SK-N-SH treated with all-trans-retinoic acid at 6 μM for 48 hours (cell line): ENCODE results near the gene NOS3.

Experiments used
- CREB5 ChIP-seq: fragments of 250-450 bp; sonication (Bioruptor Pico); IDR thresholded peaks from 2 replicates; pipeline ENCODE4 v1.5.1; 2020; ENCODE audit warnings: low read depth, mild to moderate bottlenecking, moderate library complexity
- ZNF70 ChIP-seq: fragments of 450-650 bp; formaldehyde crosslinking; IDR thresholded peaks from 2 replicates; pipeline ENCODE4 v1.5.0; 2020; ENCODE audit warnings: mild to moderate bottlenecking, moderate library complexity
- TF ChIP-seq, protein P1 (sequence below): fragments of 250-450 bp; sonication (Bioruptor Pico); IDR thresholded peaks from 2 replicates; pipeline ENCODE4 v1.8.0; 2020; ENCODE audit warnings: mild to moderate bottlenecking, moderate library complexity, borderline replicate concordance

- TF ChIP-seq, protein P1, sequence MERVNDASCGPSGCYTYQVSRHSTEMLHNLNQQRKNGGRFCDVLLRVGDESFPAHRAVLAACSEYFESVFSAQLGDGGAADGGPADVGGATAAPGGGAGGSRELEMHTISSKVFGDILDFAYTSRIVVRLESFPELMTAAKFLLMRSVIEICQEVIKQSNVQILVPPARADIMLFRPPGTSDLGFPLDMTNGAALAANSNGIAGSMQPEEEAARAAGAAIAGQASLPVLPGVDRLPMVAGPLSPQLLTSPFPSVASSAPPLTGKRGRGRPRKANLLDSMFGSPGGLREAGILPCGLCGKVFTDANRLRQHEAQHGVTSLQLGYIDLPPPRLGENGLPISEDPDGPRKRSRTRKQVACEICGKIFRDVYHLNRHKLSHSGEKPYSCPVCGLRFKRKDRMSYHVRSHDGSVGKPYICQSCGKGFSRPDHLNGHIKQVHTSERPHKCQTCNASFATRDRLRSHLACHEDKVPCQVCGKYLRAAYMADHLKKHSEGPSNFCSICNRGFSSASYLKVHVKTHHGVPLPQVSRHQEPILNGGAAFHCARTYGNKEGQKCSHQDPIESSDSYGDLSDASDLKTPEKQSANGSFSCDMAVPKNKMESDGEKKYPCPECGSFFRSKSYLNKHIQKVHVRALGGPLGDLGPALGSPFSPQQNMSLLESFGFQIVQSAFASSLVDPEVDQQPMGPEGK = no peak
- TF ChIP-seq ZNF70 (CRISPR knock-in tag) (no peak), CREB5 (CRISPR knock-in tag) (no peak)
Observed at GRCh38 chr7:151060113-151060415, 69.2 kb downstream of the NOS3 start.
